MCF 10A (cell line): ENCODE data around the gene CRIP1. TPM values are rescaled to one million over a fixed set of nuclear protein-coding genes. Genes with fewer than 3 reads are reported as not detected.

ENCODE experiments used
- BruUV-seq: library from RNA; stranded (reverse); fragments of 400-500 nt; replicated peaks from 2 replicates; lab custom pipeline; 2021; lab: Mats Ljungman, UMichigan
- CTCF ChIA-PET: fragments of 300-600 bp; sonication (Branson Sonifier 250); formaldehyde crosslinking; extraction: SDS; loops from one replicate; lab custom pipeline; 2021; ENCODE audit warnings: antibody characterized with exemption, inconsistent platforms; lab: Yijun Ruan, JAX
- POLR2A ChIA-PET: fragments of 300-600, 350-650 bp; sonication (Branson Sonifier 250); formaldehyde crosslinking; extraction: SDS; loops from one replicate; lab custom pipeline; 2020; ENCODE audit warnings: antibody characterized with exemption, inconsistent platforms; lab: Yijun Ruan, JAX
- DNase-seq: peaks from one replicate; pipeline ENCODE4 v3.0.0-alpha.2; 2018; ENCODE audit not compliant: unreplicated experiment
- H3K27ac Mint-ChIP-seq: one replicate; pipeline ENCODE4 v1.8.0; 2022; ENCODE audit warnings: mild to moderate bottlenecking, low read depth, mixed read lengths; ENCODE audit not compliant: unreplicated experiment
- H3K27me3 Mint-ChIP-seq: one replicate; pipeline ENCODE4 v1.8.0; 2022; ENCODE audit warnings: mixed read lengths; ENCODE audit not compliant: insufficient read depth, unreplicated experiment
- H3K36me3 Mint-ChIP-seq: one replicate; pipeline ENCODE4 v1.8.0; 2022; ENCODE audit warnings: mild to moderate bottlenecking, moderate library complexity, mixed read lengths; ENCODE audit not compliant: insufficient read depth, unreplicated experiment
- H3K4me1 Mint-ChIP-seq: one replicate; pipeline ENCODE4 v1.8.0; 2022; ENCODE audit warnings: mixed read lengths; ENCODE audit not compliant: insufficient read depth, unreplicated experiment
- H3K4me3 Mint-ChIP-seq: one replicate; pipeline ENCODE4 v1.8.0; 2022; ENCODE audit warnings: mild to moderate bottlenecking, moderate library complexity, mixed read lengths; ENCODE audit not compliant: unreplicated experiment
- H3K9me3 Mint-ChIP-seq: one replicate; pipeline ENCODE4 v1.8.0; 2022; ENCODE audit warnings: mixed read lengths; ENCODE audit not compliant: unreplicated experiment
- intact Hi-C: fragments of 100-400 bp; cut with micrococcal nuclease; formaldehyde crosslinking; loops from 2 replicates; pipeline ENCODE4 v1.14.1; 2022
- total RNA-seq: library from RNA; stranded (reverse); gene quantifications from 2 replicates; pipeline ENCODE4 v1.2.3, GENCODE V29; 2022
- TF ChIP-seq, protein P1 (sequence below): fragments of 200-600 bp; IDR thresholded peaks from one replicate; pipeline ENCODE4 v1.8.0; 2022; ENCODE audit warnings: antibody characterized with exemption, mild to moderate bottlenecking; ENCODE audit not compliant: unreplicated experiment

CRIP1 gene
- total RNA-seq, 1 experiment from 2014 or later = not detected

DNA sequence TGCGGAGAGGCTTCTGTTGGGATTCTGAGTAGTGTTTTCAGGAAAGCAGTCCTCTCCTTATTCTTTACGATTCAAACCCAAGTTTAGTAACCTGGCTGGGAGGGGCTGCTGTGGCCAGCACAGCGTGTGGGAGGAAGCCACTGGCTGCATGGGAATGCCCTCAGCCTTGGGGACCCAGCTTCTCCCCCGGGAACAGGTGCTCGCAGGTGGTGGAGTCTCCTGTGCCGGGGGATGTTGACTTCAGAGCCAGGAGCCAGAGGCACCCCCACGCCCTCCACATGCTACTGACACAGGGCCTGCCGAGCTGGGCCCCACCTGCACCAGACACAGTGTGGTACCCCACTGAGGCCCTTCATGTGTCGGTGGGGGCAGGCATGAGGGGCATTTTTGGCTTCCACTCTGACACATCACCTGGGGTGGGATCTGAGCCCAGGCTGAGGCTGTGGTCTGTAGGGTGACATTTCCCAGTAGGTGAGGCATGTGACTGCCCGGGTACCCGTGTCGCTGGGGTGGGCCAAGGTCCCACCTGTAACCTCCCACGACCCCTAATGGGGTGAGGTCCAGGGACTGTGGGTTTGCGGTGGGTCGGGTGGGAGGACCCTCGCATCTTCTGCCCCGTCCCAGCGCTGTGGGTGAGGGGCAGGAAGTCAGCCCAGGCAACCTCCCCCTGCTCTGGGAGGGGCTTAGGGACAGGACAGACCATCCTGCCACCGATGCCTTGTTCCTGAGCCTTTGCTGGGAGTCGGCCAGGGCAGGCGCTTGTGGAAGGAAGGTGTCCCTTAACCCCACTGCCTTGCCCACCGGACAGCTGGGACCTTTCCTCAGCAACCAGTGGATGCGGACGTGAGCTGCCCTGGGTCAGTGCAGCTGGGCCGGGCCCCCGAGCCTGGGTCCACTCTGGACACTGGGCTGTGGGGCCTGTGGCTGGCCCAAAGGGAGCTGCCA, 40.5 kb upstream of the CRIP1 start:
- Mint-ChIP-seq H3K27me3 (no peaks in the 10 kb centered on the region), H3K4me3 (no peak overlapping the region), H3K27ac (peak overlapping the region; percentile 23), H3K4me1 (peaks cover 6% of the 10 kb centered on the region), H3K9me3 (no peaks in the 10 kb centered on the region), H3K36me3 (peaks cover 33% of the 10 kb centered on the region)
- ChIA-PET POLR2A (no interaction called here), CTCF (interaction anchor here (0.5 kb wide), 1 partner anchor 11 kb away, joined by 4 read pairs; no protein-coding TSS in a partner anchor)
- BruUV-seq = no TSS peak
- intact Hi-C loops = no loop called here
- TF ChIP-seq, protein P1, sequence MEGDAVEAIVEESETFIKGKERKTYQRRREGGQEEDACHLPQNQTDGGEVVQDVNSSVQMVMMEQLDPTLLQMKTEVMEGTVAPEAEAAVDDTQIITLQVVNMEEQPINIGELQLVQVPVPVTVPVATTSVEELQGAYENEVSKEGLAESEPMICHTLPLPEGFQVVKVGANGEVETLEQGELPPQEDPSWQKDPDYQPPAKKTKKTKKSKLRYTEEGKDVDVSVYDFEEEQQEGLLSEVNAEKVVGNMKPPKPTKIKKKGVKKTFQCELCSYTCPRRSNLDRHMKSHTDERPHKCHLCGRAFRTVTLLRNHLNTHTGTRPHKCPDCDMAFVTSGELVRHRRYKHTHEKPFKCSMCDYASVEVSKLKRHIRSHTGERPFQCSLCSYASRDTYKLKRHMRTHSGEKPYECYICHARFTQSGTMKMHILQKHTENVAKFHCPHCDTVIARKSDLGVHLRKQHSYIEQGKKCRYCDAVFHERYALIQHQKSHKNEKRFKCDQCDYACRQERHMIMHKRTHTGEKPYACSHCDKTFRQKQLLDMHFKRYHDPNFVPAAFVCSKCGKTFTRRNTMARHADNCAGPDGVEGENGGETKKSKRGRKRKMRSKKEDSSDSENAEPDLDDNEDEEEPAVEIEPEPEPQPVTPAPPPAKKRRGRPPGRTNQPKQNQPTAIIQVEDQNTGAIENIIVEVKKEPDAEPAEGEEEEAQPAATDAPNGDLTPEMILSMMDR = no peak
- no peak for DNase-seq

DNA sequence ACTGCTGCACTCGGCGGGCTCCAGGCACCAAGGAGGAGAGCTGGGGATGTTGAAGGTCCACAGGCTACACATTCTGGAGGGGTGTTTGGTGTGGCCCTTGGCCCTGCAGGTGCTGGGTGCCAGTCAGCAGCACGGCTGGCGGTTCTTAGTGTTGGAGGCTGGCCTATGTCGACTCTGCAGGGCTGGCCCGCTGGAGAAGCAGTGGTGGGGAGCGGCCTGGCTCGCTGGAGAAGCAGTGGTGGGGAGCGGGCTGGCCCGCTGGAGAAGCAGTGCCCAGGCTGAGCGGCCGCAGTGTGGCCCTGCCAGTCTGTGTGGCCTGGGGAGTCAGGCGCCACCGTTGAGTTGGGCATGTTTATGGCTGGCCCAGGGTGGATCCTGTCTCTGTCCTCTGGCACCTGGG, 39.7 kb upstream of the CRIP1 start:
- Mint-ChIP-seq H3K36me3 (peaks cover 35% of the 10 kb centered on the region), H3K27ac (peak overlapping the region; percentile 23), H3K4me1 (peaks cover under 1% of the 10 kb centered on the region), H3K27me3 (no peaks in the 10 kb centered on the region), H3K4me3 (no peak overlapping the region), H3K9me3 (no peaks in the 10 kb centered on the region)
- TF ChIP-seq, protein P1 = no peak
- CTCF ChIA-PET = no interaction called here
- intact Hi-C loops = no loop called here
- POLR2A ChIA-PET = no interaction called here
- DNase-seq = no peak
- no TSS peak for BruUV-seq

DNA sequence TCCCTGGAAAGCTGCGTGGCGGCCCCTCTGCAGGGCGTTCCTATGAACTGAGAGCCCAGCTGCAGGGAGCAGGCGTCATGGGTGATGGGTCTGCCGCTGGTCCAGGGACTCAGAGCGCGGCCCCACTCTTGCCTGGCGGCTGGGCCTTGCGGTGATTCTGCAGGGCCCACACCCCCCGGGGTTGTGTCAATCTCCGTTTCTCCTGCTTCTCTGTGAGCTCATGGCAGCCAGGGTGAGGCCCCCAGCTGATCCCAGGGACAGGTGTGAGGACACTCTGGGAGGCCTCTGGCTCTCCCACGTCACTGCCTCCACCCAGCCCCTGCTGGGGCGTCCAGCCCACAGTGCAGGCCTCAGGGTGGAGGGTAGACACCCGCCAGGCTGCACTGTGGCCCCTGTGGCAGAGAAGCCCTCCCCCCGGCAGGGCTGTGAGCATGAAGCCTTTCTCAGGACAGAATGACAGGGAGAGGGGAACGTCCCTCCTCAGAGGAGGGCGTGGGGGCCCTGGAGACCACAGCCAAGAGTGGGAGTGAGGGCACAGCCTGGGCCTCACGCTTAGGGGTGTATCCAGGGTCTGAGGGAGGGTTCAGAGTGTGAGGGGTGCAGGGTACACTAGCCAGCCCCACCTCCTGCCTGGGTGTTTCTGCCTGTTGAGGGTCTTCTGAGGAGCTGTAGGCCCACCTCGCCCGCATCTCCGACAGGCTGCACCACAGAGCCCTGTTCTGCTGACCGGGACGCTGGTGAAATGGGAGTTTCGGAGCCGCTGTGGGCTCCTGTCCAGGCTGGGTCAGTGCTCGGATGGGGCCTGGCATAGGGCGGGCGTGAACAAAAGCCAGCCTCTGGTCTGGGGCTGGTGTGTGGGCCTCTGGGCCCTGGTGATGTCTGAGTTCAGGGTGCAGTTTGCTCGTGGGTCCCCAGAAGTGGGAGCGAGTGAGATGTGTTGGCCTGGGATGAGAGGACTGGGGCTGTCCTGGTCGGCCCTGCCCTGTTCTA, 38.7 kb upstream of the CRIP1 start:
- no peaks in the 10 kb centered on the region for H3K27me3 Mint-ChIP-seq
- H3K4me1 Mint-ChIP-seq = no peaks in the 10 kb centered on the region
- TF ChIP-seq, protein P1 = no peak
- no peak overlapping the region for H3K27ac Mint-ChIP-seq
- no TSS peak for BruUV-seq
- intact Hi-C loops = loop anchor here (1.0 kb wide), 1 partner anchor 42 kb away; no protein-coding TSS in a partner anchor
- POLR2A ChIA-PET = no interaction called here
- DNase-seq = no peak
- no peak overlapping the region for H3K4me3 Mint-ChIP-seq
- H3K36me3 Mint-ChIP-seq = peaks cover 38% of the 10 kb centered on the region
- no peaks in the 10 kb centered on the region for H3K9me3 Mint-ChIP-seq
- CTCF ChIA-PET = interaction anchor here (0.6 to 1.1 kb wide), 5 partner anchors 17 to 647 kb away, joined by 3 to 7 read pairs (median 3); partner anchors contain the start of gene ZBTB42
